Esophagus squamous epithelium (tissue), 4 donors: ENCODE data around the gene EMX2.

Experiments used
- CTCF ChIP-seq, 6 experiments: fragments of 450-650 bp in 4 of 6; fragments of 200-600 bp in 2 of 6; sonication (generic) in 2 of 6; IDR thresholded peaks; one replicate each; pipeline ENCODE4 v1.5.1; 2016 to 2019; ENCODE audit warnings: antibody characterized with exemption in 6 of 6, mild to moderate bottlenecking in 4 of 6, moderate library complexity in 4 of 6
- POLR2A ChIP-seq, 4 donors: fragments of 450-650 bp; IDR thresholded peaks; one replicate each; pipeline ENCODE4 v1.6.1; 2017; ENCODE audit warnings: antibody characterized with exemption in 4 of 4, mild to moderate bottlenecking in 4 of 4, moderate library complexity in 3 of 4

- TF ChIP-seq CTCF (IDR thresholded peaks at IDR 0.05) (no peak), POLR2A (IDR thresholded peaks at IDR 0.05) (no peak)
These were observed 8.9 kb upstream of the EMX2 start for GRCh38 chr10:117533507-117534281.
